Measurements from ENCODE around the gene SRPX. TPM values are rescaled to one million over a fixed set of nuclear protein-coding genes. Genes with fewer than 3 reads are reported as not detected.

Gene SRPX
- total and polyA plus RNA-seq, 10 of the 15 experiments (the other 5 are each of a cell fraction or from before 2014, with no cell fraction given): 0.05 to 0.79 (median 0.23) TPM; not detected in 1

DNA sequence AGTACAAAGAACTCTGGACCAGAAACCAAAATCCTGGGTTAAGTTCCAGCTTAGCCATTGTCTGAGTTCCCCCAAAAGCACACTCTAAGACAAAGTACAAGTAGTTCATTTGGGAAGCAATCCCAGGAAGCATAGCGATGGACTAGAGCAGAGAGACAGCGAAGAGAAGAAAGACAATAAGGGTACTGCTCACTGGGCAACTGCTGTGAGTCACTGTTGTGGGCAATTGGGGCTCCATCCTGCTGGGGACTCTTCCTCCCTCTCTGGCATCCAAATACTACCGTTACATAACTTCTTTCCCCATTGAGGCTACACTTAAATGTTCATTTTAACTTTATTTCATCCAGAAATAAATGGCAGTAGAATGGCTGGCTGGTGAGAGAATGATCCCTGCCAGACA is 14.1 kb downstream of the SRPX start:
- TF ChIP-seq ATF7 (IDR thresholded peaks at IDR 0.05; ENCODE audit: low read depth) (no peak), SIN3A (IDR thresholded peaks at IDR 0.05; ENCODE audit: low read depth, low read length) (no peak), RAD21 (IDR thresholded peaks at IDR 0.05; ENCODE audit: insufficient read depth, low read depth, low read length) (no peak), KLF5 (IDR thresholded peaks at IDR 0.05; ENCODE audit: partially characterized antibody) (no peak), JUND (IDR thresholded peaks at IDR 0.05; ENCODE audit: low read depth, low read length) (no peak), NR2C1 (IDR thresholded peaks at IDR 0.05) (no peak), MYC (IDR thresholded peaks at IDR 0.05; ENCODE audit: insufficient read depth, insufficient read length, insufficient replicate concordance, low read length, severe bottlenecking) (no peak), CREB1 (IDR thresholded peaks at IDR 0.05; ENCODE audit: low read depth) (no peak), ZNF274 (IDR thresholded peaks at IDR 0.05; ENCODE audit: insufficient read depth, insufficient read length) (no peak), BHLHE40 (IDR thresholded peaks at IDR 0.05; ENCODE audit: borderline replicate concordance in 1 of 2, low read depth in 2 of 2, low read length in 1 of 2) (no peak), EED (IDR thresholded peaks at IDR 0.05; ENCODE audit: low read depth) (no peak), TCF12 (IDR thresholded peaks at IDR 0.05; ENCODE audit: low read depth, low read length) (no peak)
- TF ChIP-seq, protein P1, sequence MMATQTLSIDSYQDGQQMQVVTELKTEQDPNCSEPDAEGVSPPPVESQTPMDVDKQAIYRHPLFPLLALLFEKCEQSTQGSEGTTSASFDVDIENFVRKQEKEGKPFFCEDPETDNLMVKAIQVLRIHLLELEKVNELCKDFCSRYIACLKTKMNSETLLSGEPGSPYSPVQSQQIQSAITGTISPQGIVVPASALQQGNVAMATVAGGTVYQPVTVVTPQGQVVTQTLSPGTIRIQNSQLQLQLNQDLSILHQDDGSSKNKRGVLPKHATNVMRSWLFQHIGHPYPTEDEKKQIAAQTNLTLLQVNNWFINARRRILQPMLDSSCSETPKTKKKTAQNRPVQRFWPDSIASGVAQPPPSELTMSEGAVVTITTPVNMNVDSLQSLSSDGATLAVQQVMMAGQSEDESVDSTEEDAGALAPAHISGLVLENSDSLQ (IDR thresholded peaks at IDR 0.05): no peak
- ATAC-seq (no peak), DNase-seq (ENCODE audit: low read depth, low spot score) (no peak), FAIRE-seq (no peak)
- no peak overlapping the region for H3K9ac ChIP-seq (ENCODE audit: control insufficient read depth, insufficient read depth, low read length)
- no peaks in the 10 kb centered on the region for H3K27me3 ChIP-seq (replicated peaks in 1 of 2; ENCODE audit: control insufficient read depth in 2 of 2, insufficient read depth in 2 of 2, low read length in 1 of 2)
- ChIA-PET POLR2A (no interaction called here), SMC1A (ENCODE audit: uncharacterized antibody, unreplicated experiment) (no interaction called here), RAD21 (ENCODE audit: unreplicated experiment) (no interaction called here), CTCF (no interaction called here)
- no peak overlapping the region for H3K4me3 ChIP-seq
- no peak overlapping the region for H3K4me2 ChIP-seq (ENCODE audit: control insufficient read depth, insufficient read depth)
- H3K36me3 ChIP-seq (ENCODE audit: control insufficient read depth in 2 of 2, insufficient read depth in 2 of 2, low read length in 1 of 2): no peaks in the 10 kb centered on the region
- intact Hi-C loops (cut with micrococcal nuclease; ENCODE audit: unreplicated experiment) (no loop called here), in situ Hi-C loops (cut with MboI) (no loop called here)
- no peaks in the 10 kb centered on the region for H3K9me3 ChIP-seq (replicated peaks; ENCODE audit: control insufficient read depth, insufficient read depth, low read length)
- no peaks in the 10 kb centered on the region for H4K20me1 ChIP-seq (ENCODE audit: control insufficient read depth, insufficient read depth)
- H3K79me2 ChIP-seq (ENCODE audit: control insufficient read depth, insufficient read depth, low read length): no peaks in the 10 kb centered on the region
- 0 out of 2 replicates have a peak, but pooled peaks cover 4% of the 10 kb centered on the region for H3K4me1 ChIP-seq (ENCODE audit: control insufficient read depth, insufficient read depth, low read length)
- H2AFZ ChIP-seq (ENCODE audit: control insufficient read depth, low read depth, low read length): no peak overlapping the region
- WGBS (ENCODE audit: insufficient coverage, insufficient replicate concordance, low lambda C conversion rate, missing lambda C conversion rate): 27% methylated on average over 3 of the region's 3 CpGs
- H3K27ac ChIP-seq (ENCODE audit: control insufficient read depth, insufficient read depth): no peak overlapping the region
- BruUV-seq (replicated peaks): no TSS peak

Measured in GM12878 (cell line).